Measurements from ENCODE around the gene LBP. TPM values are rescaled to one million over a fixed set of nuclear protein-coding genes. Genes with fewer than 3 reads are reported as not detected.
"Not testable (repeated sequence)": the region's sequence is repeated elsewhere in the genome, so short reads cannot be mapped to it uniquely, and the experiment has no call there.

Gene LBP
- total RNA-seq, 4 donors from 2014 or later = 0.38 to 6.2 TPM; not detected in 2

DNA sequence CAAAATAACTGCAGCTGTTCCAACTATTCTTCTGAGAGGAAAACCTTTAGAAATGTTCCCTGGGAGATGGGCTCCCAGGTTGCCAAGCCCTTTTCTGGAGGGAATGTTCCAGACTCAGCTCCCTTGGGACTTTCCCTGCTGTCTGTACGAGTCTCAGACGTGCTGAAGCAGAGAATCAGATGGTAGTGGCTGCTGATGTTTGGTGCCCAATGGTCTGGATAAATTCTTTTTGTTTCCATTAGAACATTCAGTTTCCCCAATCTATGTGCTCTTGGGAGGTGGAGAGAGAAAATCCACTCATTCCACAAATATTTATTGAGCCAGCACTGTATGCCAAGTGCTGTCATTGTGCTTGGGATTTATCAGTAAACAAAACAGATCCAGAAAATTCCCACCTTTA lies 48.9 kb downstream of the LBP start:
- no peaks in the 10 kb centered on the region for H3K36me3 ChIP-seq
- peaks cover 6% of the 10 kb centered on the region for H3K27me3 ChIP-seq
- no peak overlapping the region for H3K27ac ChIP-seq
- H3K9me3 ChIP-seq = no peaks in the 10 kb centered on the region
- no peaks in the 10 kb centered on the region for H3K4me1 ChIP-seq
- no peak for DNase-seq (ENCODE audit: low spot score in 2 of 2)
- TF ChIP-seq POLR2A (IDR thresholded peaks at IDR 0.05) (no peak), CTCF (IDR thresholded peaks at IDR 0.05) (no peak)
- no peak overlapping the region for H3K4me3 ChIP-seq
- WGBS = 23% methylated on average over 2 of the region's 2 CpGs

DNA sequence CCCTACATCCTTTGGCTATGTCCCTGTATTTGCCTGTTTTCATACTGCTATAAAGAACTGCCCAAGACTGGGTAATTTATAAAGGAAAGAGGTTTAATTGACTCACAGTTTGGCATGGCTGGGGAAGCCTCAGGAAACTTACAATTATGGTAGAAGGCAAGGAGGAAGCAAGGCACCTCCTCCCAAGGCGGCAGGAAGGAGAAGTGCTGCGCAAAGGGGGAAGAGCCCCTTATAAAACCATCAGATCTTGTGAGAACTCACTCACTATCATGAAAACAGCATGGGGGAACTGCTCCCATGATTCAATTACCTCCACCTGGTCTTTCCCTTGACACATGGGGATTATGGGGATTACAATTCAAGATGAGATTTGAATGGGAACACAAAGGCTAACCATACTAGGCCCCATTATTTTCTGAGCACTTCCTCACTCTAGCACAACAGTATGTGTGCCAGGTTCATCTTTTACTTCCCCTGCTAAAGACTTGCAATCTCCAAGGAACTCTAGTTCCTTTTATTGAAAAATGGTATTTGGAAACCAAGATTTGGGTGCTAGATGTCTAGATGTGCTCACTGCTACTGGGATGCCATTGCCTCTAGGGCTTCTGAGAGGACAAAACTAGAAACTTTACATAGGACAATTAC lies 49.6 kb downstream of the LBP start:
- not testable (repeated sequence) for H3K36me3 ChIP-seq; H3K4me3 ChIP-seq; H3K9me3 ChIP-seq; H3K27me3 ChIP-seq; DNase-seq (ENCODE audit: low spot score in 2 of 2); H3K4me1 ChIP-seq; H3K27ac ChIP-seq
- 71% methylated on average over 2 of the region's 2 CpGs for WGBS

- H3K4me3 ChIP-seq = no peak overlapping the region
- no peaks in the 10 kb centered on the region for H3K4me1 ChIP-seq
- no peaks in the 10 kb centered on the region for H3K27me3 ChIP-seq
- H3K9me3 ChIP-seq = no peaks in the 10 kb centered on the region
- no peaks in the 10 kb centered on the region for H3K36me3 ChIP-seq
- no peak for DNase-seq (ENCODE audit: low spot score in 2 of 2)
- no peak overlapping the region for H3K27ac ChIP-seq
- 92% methylated on average over 5 of the region's 5 CpGs for WGBS
- TF ChIP-seq POLR2AphosphoS5 (IDR thresholded peaks at IDR 0.05) (no peak), POLR2A (IDR thresholded peaks at IDR 0.05) (no peak), EP300 (IDR thresholded peaks at IDR 0.05) (no peak), CTCF (IDR thresholded peaks at IDR 0.05) (no peak)
These were observed 55.8 kb downstream of the LBP start for GRCh38 chr20:38402089-38402488.

DNA sequence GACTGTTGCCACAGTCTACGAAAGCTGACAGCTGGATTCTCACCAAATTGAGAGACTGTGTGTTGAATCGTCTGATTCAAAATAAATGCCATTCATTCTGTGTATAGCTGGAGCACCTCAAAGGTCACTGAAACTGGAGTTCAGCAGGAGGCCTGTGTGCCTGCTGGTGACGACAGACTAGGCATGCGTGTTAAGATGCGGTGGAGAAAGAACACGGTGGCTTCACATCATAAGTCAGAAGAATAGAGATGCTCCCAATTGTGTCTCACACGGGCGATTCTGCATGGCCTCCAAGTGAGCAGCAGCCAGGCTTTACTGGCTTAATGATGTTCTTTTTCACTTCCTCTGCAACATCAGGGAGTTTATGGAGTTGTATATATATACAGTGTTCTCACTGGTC lies 56.5 kb downstream of the LBP start:
- DNase-seq (ENCODE audit: low spot score in 2 of 2) = no peak

DNA sequence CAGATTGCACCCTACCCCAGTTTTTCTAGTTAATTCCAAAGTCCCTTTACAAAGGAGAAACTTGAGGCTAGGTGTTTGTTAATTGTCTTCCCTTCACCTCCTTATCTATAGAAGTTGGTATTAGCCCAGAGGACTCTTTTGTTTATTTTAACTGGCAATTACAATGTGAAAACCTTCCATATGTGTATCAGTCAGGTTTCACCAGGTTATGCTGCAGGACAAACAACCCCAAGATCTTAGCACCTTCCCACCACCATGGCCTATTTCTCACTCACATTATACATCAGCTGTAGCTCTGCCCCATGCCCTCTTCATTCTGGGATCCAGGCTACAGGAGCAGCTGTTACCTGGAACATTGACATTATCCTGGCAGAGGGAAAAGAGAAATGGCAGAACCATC lies 57.7 kb downstream of the LBP start:
- TF ChIP-seq POLR2A (IDR thresholded peaks at IDR 0.05) = no peak
- no peak for TF ChIP-seq CTCF (IDR thresholded peaks at IDR 0.05)
- no peak for TF ChIP-seq EP300 (IDR thresholded peaks at IDR 0.05)
- no peak for TF ChIP-seq POLR2AphosphoS5 (IDR thresholded peaks at IDR 0.05)
- Histone ChIP-seq H3K4me3 (no peak overlapping the region), H3K4me1 (no peaks in the 10 kb centered on the region), H3K36me3 (no peaks in the 10 kb centered on the region), H3K27ac (no peak overlapping the region), H3K9me3 (no peaks in the 10 kb centered on the region), H3K27me3 (no peaks in the 10 kb centered on the region)
- no peak for DNase-seq (ENCODE audit: low spot score in 2 of 2)

More for the DNA sequence above, 56.5 kb downstream of the LBP start:
- Histone ChIP-seq H3K27me3 (no peaks in the 10 kb centered on the region), H3K9me3 (no peaks in the 10 kb centered on the region), H3K4me3 (no peak overlapping the region), H3K36me3 (no peaks in the 10 kb centered on the region), H3K27ac (no peak overlapping the region), H3K4me1 (no peaks in the 10 kb centered on the region)
- no peak for TF ChIP-seq POLR2A (IDR thresholded peaks at IDR 0.05)
- no peak for TF ChIP-seq POLR2AphosphoS5 (IDR thresholded peaks at IDR 0.05)
- WGBS = 87% methylated on average over 8 of the region's 8 CpGs

GRCh38 chr20:38405132-38405531 lies 58.9 kb downstream of the LBP start:
- no peaks in the 10 kb centered on the region for H3K36me3 ChIP-seq
- no peak overlapping the region for H3K27ac ChIP-seq
- no peaks in the 10 kb centered on the region for H3K27me3 ChIP-seq
- peak in 1 of 2 donors; percentile 9 for DNase-seq (ENCODE audit: low spot score in 2 of 2)
- no peak overlapping the region for H3K4me3 ChIP-seq
- H3K4me1 ChIP-seq = no peaks in the 10 kb centered on the region
- no peaks in the 10 kb centered on the region for H3K9me3 ChIP-seq
- WGBS = 88% methylated on average over 2 of the region's 2 CpGs
- TF ChIP-seq EP300 (IDR thresholded peaks at IDR 0.05) = no peak

DNA sequence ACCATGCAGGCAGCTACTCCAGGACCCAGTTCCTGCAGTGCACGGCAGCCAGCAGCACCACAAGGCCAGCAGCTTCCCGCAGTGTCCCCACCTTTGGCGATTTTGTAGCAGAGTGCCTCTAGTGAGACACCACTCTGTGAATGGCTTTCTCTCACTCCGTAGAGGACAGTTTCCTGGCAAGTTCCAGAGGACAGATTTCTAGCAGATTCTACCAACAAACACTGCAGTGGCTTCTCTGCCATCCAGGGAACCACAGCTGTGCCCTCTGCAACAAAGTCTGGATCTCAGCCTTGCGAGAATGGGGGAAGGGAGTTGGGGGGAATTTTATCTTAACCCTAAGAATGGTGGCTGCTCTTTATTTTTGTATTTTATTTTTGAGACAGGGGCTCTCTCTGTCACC lies 60.2 kb downstream of the LBP start:
- WGBS = 91% methylated on average over 5 of the region's 5 CpGs
- Histone ChIP-seq H3K36me3 (peaks cover 4% of the 10 kb centered on the region), H3K27me3 (no peaks in the 10 kb centered on the region), H3K4me3 (no peak overlapping the region), H3K9me3 (no peaks in the 10 kb centered on the region), H3K4me1 (no peaks in the 10 kb centered on the region), H3K27ac (no peak overlapping the region)
- TF ChIP-seq POLR2AphosphoS5 (IDR thresholded peaks at IDR 0.05) (no peak), CTCF (IDR thresholded peaks at IDR 0.05) (no peak), EP300 (IDR thresholded peaks at IDR 0.05) (no peak), POLR2A (IDR thresholded peaks at IDR 0.05) (no peak)
- DNase-seq (ENCODE audit: low spot score in 2 of 2) = peak; percentile 11 to 40
